HG03175 (cell line): ENCODE measurements around the gene TXN.
"Not testable (repeated sequence)": the region's sequence is repeated elsewhere in the genome, so short reads cannot be mapped to it uniquely, and the experiment has no call there.

Experiments used
- ATAC-seq: cut with Tn5 transposase; IDR thresholded peaks from one replicate; pipeline ENCODE4 v1.9.1; 2021; ENCODE audit warnings: mild to moderate bottlenecking, moderate library complexity; ENCODE audit not compliant: unreplicated experiment

The TXN gene

GRCh38 chr9:110214090-110214489 is 42.2 kb downstream of the TXN start:
- no peak for ATAC-seq

- ATAC-seq: no peak
Measured at GRCh38 chr9:110213413-110214044, 42.8 kb downstream of the TXN start.

- ATAC-seq: no peak
Measured at GRCh38 chr9:110208031-110208430, 48.3 kb downstream of the TXN start, which contains the start of gene C9orf152. Gene C9orf152, minus strand, starts transcription at chr9:110208159. Its CDS starts 580 bp downstream, at chr9:110207579.

GRCh38 chr9:110207071-110207641 is 49.2 kb downstream of the TXN start:
- no peak for ATAC-seq

- ATAC-seq: no peak
Measured at GRCh38 chr9:110206389-110206788, 49.9 kb downstream of the TXN start.

GRCh38 chr9:110205612-110206011 is 50.7 kb downstream of the TXN start:
- not testable (repeated sequence) for ATAC-seq

- no peak for ATAC-seq
Measured at GRCh38 chr9:110202232-110202631, 54.1 kb downstream of the TXN start.

GRCh38 chr9:110199643-110200042 is 56.7 kb downstream of the TXN start:
- ATAC-seq: no peak

GRCh38 chr9:110198357-110198756 is 58.0 kb downstream of the TXN start:
- no peak for ATAC-seq

GRCh38 chr9:110197330-110198187 is 58.7 kb downstream of the TXN start:
- ATAC-seq: no peak

GRCh38 chr9:110196084-110196499 is 60.2 kb downstream of the TXN start:
- ATAC-seq: not testable (repeated sequence)
